Activated T-helper 17 cell treated with anti-CD3 and anti-CD28 coated beads, Interleukin-2, amount 50 U/mL, for 72 hours (primary cell): ENCODE results near the gene RWDD1. TPM values are rescaled to one million over a fixed set of nuclear protein-coding genes. Genes with fewer than 3 reads are reported as not detected.
"Not testable (repeated sequence)": the region's sequence is repeated elsewhere in the genome, so short reads cannot be mapped to it uniquely, and the experiment has no call there.

Experiments used
- ATAC-seq: fragments of 150-1000 bp; cut with Tn5 transposase; replicated peaks from 2 replicates; pipeline ENCODE4 v1.10.0; 2021; ENCODE audit warnings: mild to moderate bottlenecking, moderate library complexity
- H3K27ac Mint-ChIP-seq: one replicate; pipeline ENCODE4 v1.8.0; 2022; ENCODE audit warnings: mixed read lengths
- H3K27me3 Mint-ChIP-seq: one replicate; pipeline ENCODE4 v1.8.0; 2022; ENCODE audit warnings: mixed read lengths
- H3K36me3 Mint-ChIP-seq: one replicate; pipeline ENCODE4 v1.8.0; 2022; ENCODE audit warnings: low read depth, mild to moderate bottlenecking, mixed read lengths
- H3K4me1 Mint-ChIP-seq: one replicate; pipeline ENCODE4 v1.8.0; 2022; ENCODE audit warnings: mixed read lengths
- H3K4me3 Mint-ChIP-seq: one replicate; pipeline ENCODE4 v1.8.0; 2022; ENCODE audit warnings: mild to moderate bottlenecking, mixed read lengths
- H3K9me3 Mint-ChIP-seq: one replicate; pipeline ENCODE4 v1.8.0; 2022; ENCODE audit warnings: mixed read lengths
- total RNA-seq, 2 donors: library from RNA; stranded (reverse); gene quantifications; one replicate each; pipeline ENCODE4 v1.2.3, GENCODE V29; 2022

The RWDD1 gene
- total RNA-seq, 2 donors from 2014 or later, result 24.4 to 44.6 TPM

GRCh38 chr6:116568111-116568510, 3.2 kb upstream of the RWDD1 start:
- no peaks in the 10 kb centered on the region for H3K9me3 Mint-ChIP-seq
- no peak overlapping the region for H3K4me3 Mint-ChIP-seq

GRCh38 chr6:116568821-116569755, 2.2 kb upstream of the RWDD1 start:
- peak overlapping the region; percentile 93 for H3K4me3 Mint-ChIP-seq
- peaks cover 9% of the 10 kb centered on the region for H3K4me1 Mint-ChIP-seq
- no peak overlapping the region for H3K27ac Mint-ChIP-seq
- peaks cover 3% of the 10 kb centered on the region for H3K36me3 Mint-ChIP-seq
- no peak for ATAC-seq
- H3K9me3 Mint-ChIP-seq, result no peaks in the 10 kb centered on the region
- no peaks in the 10 kb centered on the region for H3K27me3 Mint-ChIP-seq

More at GRCh38 chr6:116568111-116568510, 3.2 kb upstream of the RWDD1 start:
- ATAC-seq, result no peak
- Mint-ChIP-seq H3K27ac (no peak overlapping the region), H3K36me3 (no peaks in the 10 kb centered on the region), H3K4me1 (peaks cover 6% of the 10 kb centered on the region), H3K27me3 (no peaks in the 10 kb centered on the region)

- peaks cover 17% of the 10 kb centered on the region for H3K4me1 Mint-ChIP-seq
- H3K9me3 Mint-ChIP-seq, result no peaks in the 10 kb centered on the region
- peaks cover 28% of the 10 kb centered on the region for H3K36me3 Mint-ChIP-seq
- peak overlapping the region; percentile 98 for H3K27ac Mint-ChIP-seq
- H3K4me3 Mint-ChIP-seq, result peak overlapping the region; percentile 93
- H3K27me3 Mint-ChIP-seq, result no peaks in the 10 kb centered on the region
- ATAC-seq, result no peak
Observed at GRCh38 chr6:116571683-116572000, 338 bp downstream of the RWDD1 start.

- peak overlapping the region; percentile 98 for H3K27ac Mint-ChIP-seq
- H3K4me3 Mint-ChIP-seq, result peak overlapping the region; percentile 93
- H3K4me1 Mint-ChIP-seq, result peaks cover 20% of the 10 kb centered on the region
- no peak for ATAC-seq
- no peaks in the 10 kb centered on the region for H3K27me3 Mint-ChIP-seq
- H3K9me3 Mint-ChIP-seq, result no peaks in the 10 kb centered on the region
- peaks cover 33% of the 10 kb centered on the region for H3K36me3 Mint-ChIP-seq
Observed at GRCh38 chr6:116572162-116572561, 858 bp downstream of the RWDD1 start.

- ATAC-seq, result no peak
- peaks cover 25% of the 10 kb centered on the region for H3K4me1 Mint-ChIP-seq
- H3K4me3 Mint-ChIP-seq, result no peak overlapping the region
- H3K36me3 Mint-ChIP-seq, result peaks cover 55% of the 10 kb centered on the region
- H3K27me3 Mint-ChIP-seq, result no peaks in the 10 kb centered on the region
- H3K27ac Mint-ChIP-seq, result no peak overlapping the region
- H3K9me3 Mint-ChIP-seq, result no peaks in the 10 kb centered on the region
Observed at GRCh38 chr6:116575227-116575626, 3.9 kb downstream of the RWDD1 start.

- H3K36me3 Mint-ChIP-seq, result peaks cover 74% of the 10 kb centered on the region
- peak overlapping the region; percentile 13 for H3K27ac Mint-ChIP-seq
- H3K4me1 Mint-ChIP-seq, result peaks cover 25% of the 10 kb centered on the region
- H3K4me3 Mint-ChIP-seq, result no peak overlapping the region
- no peaks in the 10 kb centered on the region for H3K27me3 Mint-ChIP-seq
- H3K9me3 Mint-ChIP-seq, result no peaks in the 10 kb centered on the region
- ATAC-seq, result no peak
Observed at GRCh38 chr6:116577486-116577885, 6.2 kb downstream of the RWDD1 start.

- ATAC-seq, result no peak
- no peaks in the 10 kb centered on the region for H3K27me3 Mint-ChIP-seq
- H3K9me3 Mint-ChIP-seq, result no peaks in the 10 kb centered on the region
- H3K4me3 Mint-ChIP-seq, result no peak overlapping the region
- H3K4me1 Mint-ChIP-seq, result peaks cover 20% of the 10 kb centered on the region
- peaks cover 83% of the 10 kb centered on the region for H3K36me3 Mint-ChIP-seq
- H3K27ac Mint-ChIP-seq, result no peak overlapping the region
Observed at GRCh38 chr6:116578335-116578734, 7.0 kb downstream of the RWDD1 start.

GRCh38 chr6:116579143-116579542, 7.8 kb downstream of the RWDD1 start:
- ATAC-seq, result no peak
- H3K4me1 Mint-ChIP-seq, result peaks cover 16% of the 10 kb centered on the region
- H3K9me3 Mint-ChIP-seq, result no peaks in the 10 kb centered on the region
- H3K27ac Mint-ChIP-seq, result peak overlapping the region; percentile 38
- H3K36me3 Mint-ChIP-seq, result peaks cover 87% of the 10 kb centered on the region
- H3K4me3 Mint-ChIP-seq, result no peak overlapping the region
- no peaks in the 10 kb centered on the region for H3K27me3 Mint-ChIP-seq

- ATAC-seq, result no peak
- Mint-ChIP-seq H3K27ac (no peak overlapping the region), H3K4me1 (peaks cover 12% of the 10 kb centered on the region), H3K4me3 (no peak overlapping the region), H3K36me3 (peaks cover 87% of the 10 kb centered on the region), H3K9me3 (no peaks in the 10 kb centered on the region), H3K27me3 (no peaks in the 10 kb centered on the region)
Observed at GRCh38 chr6:116580198-116580597, 8.9 kb downstream of the RWDD1 start.

GRCh38 chr6:116586276-116586675, 15.0 kb downstream of the RWDD1 start:
- ATAC-seq, result no peak

GRCh38 chr6:116586738-116587137, 15.4 kb downstream of the RWDD1 start:
- no peak for ATAC-seq
- no peak overlapping the region for H3K27ac Mint-ChIP-seq

More at GRCh38 chr6:116586276-116586675, 15.0 kb downstream of the RWDD1 start:
- no peaks in the 10 kb centered on the region for H3K9me3 Mint-ChIP-seq
- H3K4me3 Mint-ChIP-seq, result no peak overlapping the region
- no peak overlapping the region for H3K27ac Mint-ChIP-seq
- H3K27me3 Mint-ChIP-seq, result no peaks in the 10 kb centered on the region
- H3K36me3 Mint-ChIP-seq, result peaks cover 96% of the 10 kb centered on the region
- no peaks in the 10 kb centered on the region for H3K4me1 Mint-ChIP-seq

GRCh38 chr6:116595247-116595646, 23.9 kb downstream of the RWDD1 start:
- no peaks in the 10 kb centered on the region for H3K9me3 Mint-ChIP-seq
- no peaks in the 10 kb centered on the region for H3K4me1 Mint-ChIP-seq

More at GRCh38 chr6:116586738-116587137, 15.4 kb downstream of the RWDD1 start:
- Mint-ChIP-seq H3K4me1 (no peaks in the 10 kb centered on the region), H3K36me3 (peaks cover 96% of the 10 kb centered on the region), H3K9me3 (no peaks in the 10 kb centered on the region), H3K4me3 (no peak overlapping the region), H3K27me3 (no peaks in the 10 kb centered on the region)

GRCh38 chr6:116596815-116597214, 25.5 kb downstream of the RWDD1 start:
- H3K27ac Mint-ChIP-seq, result no peak overlapping the region
- ATAC-seq, result no peak
- peaks cover 81% of the 10 kb centered on the region for H3K36me3 Mint-ChIP-seq

More at GRCh38 chr6:116595247-116595646, 23.9 kb downstream of the RWDD1 start:
- Mint-ChIP-seq H3K27me3 (no peaks in the 10 kb centered on the region), H3K36me3 (peaks cover 87% of the 10 kb centered on the region), H3K4me3 (no peak overlapping the region), H3K27ac (no peak overlapping the region)
- no peak for ATAC-seq

GRCh38 chr6:116603916-116604315, 32.6 kb downstream of the RWDD1 start:
- peaks cover 23% of the 10 kb centered on the region for H3K36me3 Mint-ChIP-seq
- ATAC-seq, H3K27me3 Mint-ChIP-seq, H3K4me3 Mint-ChIP-seq, H3K4me1 Mint-ChIP-seq, H3K9me3 Mint-ChIP-seq, H3K27ac Mint-ChIP-seq: not testable (repeated sequence)

More at GRCh38 chr6:116596815-116597214, 25.5 kb downstream of the RWDD1 start:
- Mint-ChIP-seq H3K9me3 (no peaks in the 10 kb centered on the region), H3K4me1 (no peaks in the 10 kb centered on the region), H3K4me3 (no peak overlapping the region), H3K27me3 (no peaks in the 10 kb centered on the region)

- H3K27me3 Mint-ChIP-seq, H3K27ac Mint-ChIP-seq, H3K9me3 Mint-ChIP-seq, ATAC-seq, H3K4me1 Mint-ChIP-seq, H3K4me3 Mint-ChIP-seq: not testable (repeated sequence)
- peaks cover 14% of the 10 kb centered on the region for H3K36me3 Mint-ChIP-seq
Observed at GRCh38 chr6:116604868-116605267, 33.6 kb downstream of the RWDD1 start.
